Liver (tissue), 3 donors: ENCODE results near the gene VAPA.

ENCODE experiments used
- ATF3 ChIP-seq: IDR thresholded peaks from 2 replicates; pipeline ENCODE4 v1.6.1; 2016; ENCODE audit warnings: antibody characterized with exemption
- CTCF ChIP-seq: fragments of 150-350 bp; IDR thresholded peaks from 2 replicates; pipeline ENCODE4 v1.5.1; 2017; ENCODE audit warnings: improper control_type of control experiment, low read depth, low read length; ENCODE audit not compliant: missing input control
- GABPA ChIP-seq, 2 donors: IDR thresholded peaks in 1 of 2; conservative IDR thresholded peaks in 1 of 2; 2 replicates each; pipeline ENCODE4 v1.6.1; 2016; ENCODE audit warnings: antibody characterized with exemption in 2 of 2, mild to moderate bottlenecking in 1 of 2, moderate library complexity in 1 of 2
- JUND ChIP-seq, 2 donors: IDR thresholded peaks; 2 replicates each; pipeline ENCODE4 v1.6.1; 2016; ENCODE audit warnings: antibody characterized with exemption in 2 of 2
- NR2F2 ChIP-seq: IDR thresholded peaks from 2 replicates; pipeline ENCODE4 v1.6.1; 2016; ENCODE audit warnings: antibody characterized with exemption
- RXRA ChIP-seq, 2 donors: IDR thresholded peaks; 2 replicates each; pipeline ENCODE4 v1.6.1; 2017 to 2018; ENCODE audit warnings: antibody characterized with exemption in 2 of 2, mild to moderate bottlenecking in 1 of 2
- YY1 ChIP-seq: IDR thresholded peaks from 2 replicates; pipeline ENCODE4 v1.6.1; 2016; ENCODE audit warnings: antibody characterized with exemption, mild to moderate bottlenecking
- TF ChIP-seq, protein P1 (sequence below): IDR thresholded peaks from 2 replicates; pipeline ENCODE4 v1.6.1; 2016; ENCODE audit warnings: antibody characterized with exemption
- TF ChIP-seq, protein P2 (sequence below): IDR thresholded peaks from 2 replicates; pipeline ENCODE4 v1.6.1; 2016; ENCODE audit warnings: antibody characterized with exemption, mild to moderate bottlenecking
- donor health status: healthy.
- donor health status: healthy.

DNA sequence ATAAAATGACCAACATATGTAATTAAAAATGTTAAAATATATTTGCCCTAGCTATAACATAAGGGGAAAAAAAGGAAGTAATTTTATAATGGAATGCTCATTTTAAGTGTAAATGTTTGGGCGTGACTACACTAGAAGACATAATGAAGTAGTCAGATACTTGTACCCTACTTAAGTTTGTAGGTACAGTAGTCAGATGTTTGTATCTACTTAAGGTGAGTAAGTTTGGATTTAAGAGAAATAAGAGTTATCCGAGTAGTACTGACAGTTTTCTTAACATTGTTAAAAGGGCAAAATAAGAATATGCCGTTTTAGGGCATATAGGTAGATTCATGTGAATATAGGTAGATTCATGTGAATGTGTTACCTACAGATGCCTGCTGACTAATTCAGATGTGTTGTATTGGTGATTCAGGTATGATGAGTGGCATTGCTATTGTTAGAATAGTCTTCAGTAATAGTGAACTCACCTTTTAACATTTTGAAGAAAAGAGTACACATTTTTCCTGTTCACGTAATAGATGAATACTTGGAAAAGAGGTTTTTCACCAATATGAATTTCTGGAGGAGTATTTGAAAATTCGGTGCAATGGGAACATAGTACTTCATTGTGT is 14.9 kb downstream of the VAPA start:
- TF ChIP-seq, protein P1, sequence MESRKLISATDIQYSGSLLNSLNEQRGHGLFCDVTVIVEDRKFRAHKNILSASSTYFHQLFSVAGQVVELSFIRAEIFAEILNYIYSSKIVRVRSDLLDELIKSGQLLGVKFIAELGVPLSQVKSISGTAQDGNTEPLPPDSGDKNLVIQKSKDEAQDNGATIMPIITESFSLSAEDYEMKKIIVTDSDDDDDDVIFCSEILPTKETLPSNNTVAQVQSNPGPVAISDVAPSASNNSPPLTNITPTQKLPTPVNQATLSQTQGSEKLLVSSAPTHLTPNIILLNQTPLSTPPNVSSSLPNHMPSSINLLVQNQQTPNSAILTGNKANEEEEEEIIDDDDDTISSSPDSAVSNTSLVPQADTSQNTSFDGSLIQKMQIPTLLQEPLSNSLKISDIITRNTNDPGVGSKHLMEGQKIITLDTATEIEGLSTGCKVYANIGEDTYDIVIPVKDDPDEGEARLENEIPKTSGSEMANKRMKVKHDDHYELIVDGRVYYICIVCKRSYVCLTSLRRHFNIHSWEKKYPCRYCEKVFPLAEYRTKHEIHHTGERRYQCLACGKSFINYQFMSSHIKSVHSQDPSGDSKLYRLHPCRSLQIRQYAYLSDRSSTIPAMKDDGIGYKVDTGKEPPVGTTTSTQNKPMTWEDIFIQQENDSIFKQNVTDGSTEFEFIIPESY, result no peak
- no peak for TF ChIP-seq CTCF
- TF ChIP-seq ATF3, result no peak
- no peak for TF ChIP-seq GABPA (IDR thresholded peaks at IDR 0.05 in 1 of 2, conservative IDR thresholded peaks at IDR 0.05 in 1 of 2)
- no peak for TF ChIP-seq RXRA (IDR thresholded peaks at IDR 0.05)
- no peak for TF ChIP-seq NR2F2
- TF ChIP-seq, protein P2, sequence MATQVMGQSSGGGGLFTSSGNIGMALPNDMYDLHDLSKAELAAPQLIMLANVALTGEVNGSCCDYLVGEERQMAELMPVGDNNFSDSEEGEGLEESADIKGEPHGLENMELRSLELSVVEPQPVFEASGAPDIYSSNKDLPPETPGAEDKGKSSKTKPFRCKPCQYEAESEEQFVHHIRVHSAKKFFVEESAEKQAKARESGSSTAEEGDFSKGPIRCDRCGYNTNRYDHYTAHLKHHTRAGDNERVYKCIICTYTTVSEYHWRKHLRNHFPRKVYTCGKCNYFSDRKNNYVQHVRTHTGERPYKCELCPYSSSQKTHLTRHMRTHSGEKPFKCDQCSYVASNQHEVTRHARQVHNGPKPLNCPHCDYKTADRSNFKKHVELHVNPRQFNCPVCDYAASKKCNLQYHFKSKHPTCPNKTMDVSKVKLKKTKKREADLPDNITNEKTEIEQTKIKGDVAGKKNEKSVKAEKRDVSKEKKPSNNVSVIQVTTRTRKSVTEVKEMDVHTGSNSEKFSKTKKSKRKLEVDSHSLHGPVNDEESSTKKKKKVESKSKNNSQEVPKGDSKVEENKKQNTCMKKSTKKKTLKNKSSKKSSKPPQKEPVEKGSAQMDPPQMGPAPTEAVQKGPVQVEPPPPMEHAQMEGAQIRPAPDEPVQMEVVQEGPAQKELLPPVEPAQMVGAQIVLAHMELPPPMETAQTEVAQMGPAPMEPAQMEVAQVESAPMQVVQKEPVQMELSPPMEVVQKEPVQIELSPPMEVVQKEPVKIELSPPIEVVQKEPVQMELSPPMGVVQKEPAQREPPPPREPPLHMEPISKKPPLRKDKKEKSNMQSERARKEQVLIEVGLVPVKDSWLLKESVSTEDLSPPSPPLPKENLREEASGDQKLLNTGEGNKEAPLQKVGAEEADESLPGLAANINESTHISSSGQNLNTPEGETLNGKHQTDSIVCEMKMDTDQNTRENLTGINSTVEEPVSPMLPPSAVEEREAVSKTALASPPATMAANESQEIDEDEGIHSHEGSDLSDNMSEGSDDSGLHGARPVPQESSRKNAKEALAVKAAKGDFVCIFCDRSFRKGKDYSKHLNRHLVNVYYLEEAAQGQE, result no peak
- no peak for TF ChIP-seq JUND (IDR thresholded peaks at IDR 0.05)
- no peak for TF ChIP-seq YY1
